ENCODE measurements around the gene LRMDA.

DNA sequence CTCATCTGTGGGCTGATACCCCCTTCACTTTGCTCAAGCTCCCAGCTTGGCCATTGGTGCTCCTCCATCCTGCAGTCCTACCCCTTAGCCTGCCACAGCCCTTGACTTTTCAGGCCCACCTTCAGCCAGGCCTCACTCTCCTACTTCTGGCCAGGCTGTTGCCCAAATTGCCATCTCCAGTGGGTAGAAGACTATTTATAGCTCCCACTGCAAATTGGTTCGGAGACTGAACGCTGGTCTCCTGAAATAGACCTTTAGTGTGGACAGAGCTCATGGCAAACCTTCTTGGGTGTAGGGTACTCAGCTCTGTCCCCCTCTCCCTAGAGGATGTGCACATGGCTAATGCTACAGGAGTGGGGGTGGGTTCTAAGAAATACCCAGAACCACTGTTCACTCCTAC lies 697.8 kb downstream of the LRMDA start:
- TF ChIP-seq, protein P1, sequence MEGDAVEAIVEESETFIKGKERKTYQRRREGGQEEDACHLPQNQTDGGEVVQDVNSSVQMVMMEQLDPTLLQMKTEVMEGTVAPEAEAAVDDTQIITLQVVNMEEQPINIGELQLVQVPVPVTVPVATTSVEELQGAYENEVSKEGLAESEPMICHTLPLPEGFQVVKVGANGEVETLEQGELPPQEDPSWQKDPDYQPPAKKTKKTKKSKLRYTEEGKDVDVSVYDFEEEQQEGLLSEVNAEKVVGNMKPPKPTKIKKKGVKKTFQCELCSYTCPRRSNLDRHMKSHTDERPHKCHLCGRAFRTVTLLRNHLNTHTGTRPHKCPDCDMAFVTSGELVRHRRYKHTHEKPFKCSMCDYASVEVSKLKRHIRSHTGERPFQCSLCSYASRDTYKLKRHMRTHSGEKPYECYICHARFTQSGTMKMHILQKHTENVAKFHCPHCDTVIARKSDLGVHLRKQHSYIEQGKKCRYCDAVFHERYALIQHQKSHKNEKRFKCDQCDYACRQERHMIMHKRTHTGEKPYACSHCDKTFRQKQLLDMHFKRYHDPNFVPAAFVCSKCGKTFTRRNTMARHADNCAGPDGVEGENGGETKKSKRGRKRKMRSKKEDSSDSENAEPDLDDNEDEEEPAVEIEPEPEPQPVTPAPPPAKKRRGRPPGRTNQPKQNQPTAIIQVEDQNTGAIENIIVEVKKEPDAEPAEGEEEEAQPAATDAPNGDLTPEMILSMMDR (IDR thresholded peaks at IDR 0.05): no peak
- no peak for TF ChIP-seq POLR2AphosphoS5 (IDR thresholded peaks at IDR 0.05)
